Measurements from ENCODE around the gene GPBP1. TPM values are rescaled to one million over a fixed set of nuclear protein-coding genes. Genes with fewer than 3 reads are reported as not detected.

GPBP1 gene
- total and polyA plus RNA-seq, 2 donors (not counting 1 experiment from before 2014, with no cell fraction given): 50.4 to 82.1 TPM

DNA sequence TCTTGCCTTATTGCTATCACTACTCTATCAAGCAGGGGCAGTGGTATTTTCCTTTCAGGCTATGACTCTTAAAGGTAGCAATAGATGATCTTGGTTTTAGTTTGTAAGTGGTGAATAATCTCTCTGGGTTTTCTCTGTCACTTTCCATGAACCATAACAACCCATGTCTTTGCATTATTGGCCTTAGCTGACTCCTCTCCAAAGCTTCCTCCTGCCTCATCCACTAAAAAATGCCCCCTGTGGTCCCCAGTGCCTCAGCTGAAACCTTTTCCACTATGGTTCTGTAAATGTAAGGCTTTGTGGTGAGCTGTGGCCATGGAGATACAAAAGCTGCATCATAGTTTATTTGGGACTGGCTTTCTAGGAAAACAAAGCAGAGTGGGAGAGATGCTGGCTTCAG is 128.8 kb downstream of the GPBP1 start:
- Histone ChIP-seq H3K79me2 (ENCODE audit: control insufficient read depth, insufficient read depth, low read length) (no peaks in the 10 kb centered on the region), H2AFZ (ENCODE audit: low read length) (no peak overlapping the region), H3K4me3 (replicated peaks in 1 of 4; ENCODE audit: control extremely low read depth in 1 of 4, insufficient read depth in 1 of 4, low read depth in 3 of 4, low read length in 4 of 4) (no peak overlapping the region), H3K9me3 (ENCODE audit: control insufficient read depth, insufficient read depth, low read depth, low read length) (no peaks in the 10 kb centered on the region), H3K9ac (ENCODE audit: insufficient read depth, low read length) (no peak overlapping the region), H3K4me1 (ENCODE audit: control insufficient read depth, extremely low read depth, insufficient read depth, low read length) (peaks cover 3% of the 10 kb centered on the region), H3K4me2 (ENCODE audit: extremely low read depth, insufficient read depth, low read length) (no peak overlapping the region), H4K20me1 (ENCODE audit: control insufficient read depth, extremely low read depth, insufficient read depth, low read length) (no peaks in the 10 kb centered on the region), H3K27ac (ENCODE audit: insufficient read depth, low read length) (no peak overlapping the region), H3K36me3 (ENCODE audit: control insufficient read depth, insufficient read depth, low read length) (no peaks in the 10 kb centered on the region), H3K27me3 (ENCODE audit: control insufficient read depth, insufficient read depth, low read length) (no peaks in the 10 kb centered on the region)
- peak; percentile 37 to 63 for DNase-seq (ENCODE audit: low read depth in 2 of 2)
- no peak for TF ChIP-seq CTCF (conservative IDR thresholded peaks at IDR 0.05 in 1 of 2, IDR thresholded peaks at IDR 0.05 in 1 of 2; ENCODE audit: low read depth in 1 of 2, low read length in 2 of 2)
- TF ChIP-seq EZH2 (IDR thresholded peaks at IDR 0.05; ENCODE audit: low read length, missing control alignments): no peak

DNA sequence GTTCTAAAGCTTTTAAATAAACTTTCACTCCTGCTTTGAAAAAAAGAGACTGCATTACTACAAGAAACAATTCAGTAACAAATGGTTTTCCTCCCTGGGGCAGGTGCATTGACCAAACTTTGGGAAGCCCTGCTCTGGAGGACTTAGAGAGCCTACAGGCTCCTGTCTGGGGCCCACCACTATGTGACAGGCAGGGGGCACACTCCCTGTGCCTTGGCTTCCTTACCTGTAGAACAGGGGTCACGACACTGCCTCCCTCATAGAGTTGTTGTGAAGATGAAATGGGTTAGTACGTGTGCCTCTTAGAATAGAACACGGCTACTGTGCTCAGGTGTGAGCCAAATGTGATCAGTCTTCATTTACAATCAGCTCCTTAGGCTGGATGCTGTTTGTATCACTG is 130.1 kb downstream of the GPBP1 start:
- H3K4me2 ChIP-seq (ENCODE audit: extremely low read depth, insufficient read depth, low read length): no peak overlapping the region

DNA sequence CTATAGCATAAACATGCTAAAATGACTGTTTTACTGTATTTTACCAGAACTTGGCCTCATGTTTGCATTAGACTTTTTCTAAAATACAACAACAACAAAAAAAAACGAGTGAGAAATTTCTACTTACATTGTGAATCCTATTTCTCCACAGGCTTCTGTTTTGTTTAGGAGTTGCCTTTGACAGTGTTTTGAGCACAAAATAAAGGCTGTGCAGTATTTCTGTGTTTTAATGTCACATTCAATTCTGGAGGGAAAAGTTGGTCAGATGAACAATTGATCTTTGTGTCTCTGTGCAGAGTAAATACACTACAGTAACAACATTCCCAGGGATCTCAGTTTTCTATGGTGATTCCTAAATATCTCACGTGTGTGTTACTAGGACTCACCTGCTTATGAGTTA is 131.1 kb downstream of the GPBP1 start:
- H3K27me3 ChIP-seq (ENCODE audit: control insufficient read depth, insufficient read depth, low read length): no peaks in the 10 kb centered on the region
- H4K20me1 ChIP-seq (ENCODE audit: control insufficient read depth, extremely low read depth, insufficient read depth, low read length): no peaks in the 10 kb centered on the region
- H3K4me3 ChIP-seq (replicated peaks in 1 of 4; ENCODE audit: control extremely low read depth in 1 of 4, insufficient read depth in 1 of 4, low read depth in 3 of 4, low read length in 4 of 4): no peak overlapping the region
- H3K27ac ChIP-seq (ENCODE audit: insufficient read depth, low read length): no peak overlapping the region
- no peak overlapping the region for H3K9ac ChIP-seq (ENCODE audit: insufficient read depth, low read length)
- TF ChIP-seq EZH2 (IDR thresholded peaks at IDR 0.05; ENCODE audit: low read length, missing control alignments) (no peak), CTCF (conservative IDR thresholded peaks at IDR 0.05 in 1 of 2, IDR thresholded peaks at IDR 0.05 in 1 of 2; ENCODE audit: low read depth in 1 of 2, low read length in 2 of 2) (no peak)
- H3K9me3 ChIP-seq (ENCODE audit: control insufficient read depth, insufficient read depth, low read depth, low read length): no peaks in the 10 kb centered on the region
- H3K36me3 ChIP-seq (ENCODE audit: control insufficient read depth, insufficient read depth, low read length): no peaks in the 10 kb centered on the region
- H3K4me2 ChIP-seq (ENCODE audit: extremely low read depth, insufficient read depth, low read length): no peak overlapping the region
- no peaks in the 10 kb centered on the region for H3K4me1 ChIP-seq (ENCODE audit: control insufficient read depth, extremely low read depth, insufficient read depth, low read length)
- no peaks in the 10 kb centered on the region for H3K79me2 ChIP-seq (ENCODE audit: control insufficient read depth, insufficient read depth, low read length)
- H2AFZ ChIP-seq (ENCODE audit: low read length): no peak overlapping the region
- no peak for DNase-seq (ENCODE audit: low read depth in 2 of 2)

More for the DNA sequence above, 130.1 kb downstream of the GPBP1 start:
- no peaks in the 10 kb centered on the region for H3K79me2 ChIP-seq (ENCODE audit: control insufficient read depth, insufficient read depth, low read length)
- no peak for TF ChIP-seq CTCF (conservative IDR thresholded peaks at IDR 0.05 in 1 of 2, IDR thresholded peaks at IDR 0.05 in 1 of 2; ENCODE audit: low read depth in 1 of 2, low read length in 2 of 2)
- TF ChIP-seq EZH2 (IDR thresholded peaks at IDR 0.05; ENCODE audit: low read length, missing control alignments): no peak
- no peak overlapping the region for H3K4me3 ChIP-seq (replicated peaks in 1 of 4; ENCODE audit: control extremely low read depth in 1 of 4, insufficient read depth in 1 of 4, low read depth in 3 of 4, low read length in 4 of 4)
- no peak overlapping the region for H3K9ac ChIP-seq (ENCODE audit: insufficient read depth, low read length)
- no peaks in the 10 kb centered on the region for H3K27me3 ChIP-seq (ENCODE audit: control insufficient read depth, insufficient read depth, low read length)
- no peaks in the 10 kb centered on the region for H4K20me1 ChIP-seq (ENCODE audit: control insufficient read depth, extremely low read depth, insufficient read depth, low read length)
- no peak overlapping the region for H2AFZ ChIP-seq (ENCODE audit: low read length)
- DNase-seq (ENCODE audit: low read depth in 2 of 2): no peak
- H3K36me3 ChIP-seq (ENCODE audit: control insufficient read depth, insufficient read depth, low read length): no peaks in the 10 kb centered on the region
- no peak overlapping the region for H3K27ac ChIP-seq (ENCODE audit: insufficient read depth, low read length)
- peaks cover 3% of the 10 kb centered on the region for H3K4me1 ChIP-seq (ENCODE audit: control insufficient read depth, extremely low read depth, insufficient read depth, low read length)
- no peaks in the 10 kb centered on the region for H3K9me3 ChIP-seq (ENCODE audit: control insufficient read depth, insufficient read depth, low read depth, low read length)
